Measurements from ENCODE around the gene TXK. TPM values are rescaled to one million over a fixed set of nuclear protein-coding genes. Genes with fewer than 3 reads are reported as not detected.

Gene TXK
- total RNA-seq, 3 donors from 2014 or later, result 1.6 to 3.4 (median 3.2) TPM

GRCh38 chr4:48130100-48130499 is 4.0 kb downstream of the TXK start:
- H3K4me1 ChIP-seq, result peaks cover 0 to 6% of the 10 kb centered on the region in 2 donors
- TF ChIP-seq POLR2A (IDR thresholded peaks at IDR 0.05), result no peak
- TF ChIP-seq CTCF (IDR thresholded peaks at IDR 0.05), result no peak
- TF ChIP-seq POLR2AphosphoS5 (IDR thresholded peaks at IDR 0.05), result no peak
- no peaks in the 10 kb centered on the region for H3K36me3 ChIP-seq
- H3K4me3 ChIP-seq, result no peak overlapping the region
- no peak for DNase-seq (ENCODE audit: low spot score in 2 of 2)
- no peaks in the 10 kb centered on the region for H3K27me3 ChIP-seq
- no peak overlapping the region for H3K27ac ChIP-seq
- intact Hi-C loops (cut with DNase I; ENCODE audit: low total_unique reads), result no loop called here
- H3K9me3 ChIP-seq, result no peaks in the 10 kb centered on the region

GRCh38 chr4:48129307-48130014 is 4.6 kb downstream of the TXK start:
- Histone ChIP-seq H3K9me3 (no peaks in the 10 kb centered on the region), H3K27ac (no peak overlapping the region), H3K4me1 (peaks cover 0 to 6% of the 10 kb centered on the region in 2 donors), H3K36me3 (no peaks in the 10 kb centered on the region), H3K27me3 (no peaks in the 10 kb centered on the region), H3K4me3 (no peak overlapping the region)
- DNase-seq (ENCODE audit: low spot score in 2 of 2), result no peak
- TF ChIP-seq CTCF (IDR thresholded peaks at IDR 0.05) (no peak), POLR2A (IDR thresholded peaks at IDR 0.05) (no peak), POLR2AphosphoS5 (IDR thresholded peaks at IDR 0.05) (no peak)
- intact Hi-C loops (cut with DNase I; ENCODE audit: low total_unique reads), result no loop called here

- DNase-seq (ENCODE audit: low spot score in 2 of 2), result peak; percentile 55 to 64
- H3K27ac ChIP-seq, result peak overlapping the region; percentile 71 to 85
These were observed 6.2 kb downstream of the TXK start for GRCh38 chr4:48127682-48128404.

GRCh38 chr4:48127231-48127630 is 6.8 kb downstream of the TXK start:
- Histone ChIP-seq H3K4me3 (no peak overlapping the region), H3K27me3 (no peaks in the 10 kb centered on the region), H3K36me3 (no peaks in the 10 kb centered on the region), H3K27ac (peak overlapping the region; percentile 71 to 85), H3K4me1 (peaks cover 0 to 6% of the 10 kb centered on the region in 2 donors), H3K9me3 (no peaks in the 10 kb centered on the region)
- DNase-seq (ENCODE audit: low spot score in 2 of 2), result no peak
- intact Hi-C loops (cut with DNase I; ENCODE audit: low total_unique reads), result no loop called here
- TF ChIP-seq POLR2A (IDR thresholded peaks at IDR 0.05) (no peak), POLR2AphosphoS5 (IDR thresholded peaks at IDR 0.05) (no peak), CTCF (IDR thresholded peaks at IDR 0.05) (no peak)

More at GRCh38 chr4:48127682-48128404, 6.2 kb downstream of the TXK start:
- peak overlapping the region; percentile 1 to 45 (median 17) for H3K4me3 ChIP-seq
- no peaks in the 10 kb centered on the region for H3K9me3 ChIP-seq
- H3K36me3 ChIP-seq, result no peaks in the 10 kb centered on the region
- TF ChIP-seq POLR2A (IDR thresholded peaks at IDR 0.05) (no peak), POLR2AphosphoS5 (IDR thresholded peaks at IDR 0.05) (peak in 1 of 3 donors; percentile 14), CTCF (IDR thresholded peaks at IDR 0.05) (peak in 1 of 3 donors; percentile 34)
- no peaks in the 10 kb centered on the region for H3K27me3 ChIP-seq
- intact Hi-C loops (cut with DNase I; ENCODE audit: low total_unique reads), result no loop called here
- peaks cover 0 to 6% of the 10 kb centered on the region in 2 donors for H3K4me1 ChIP-seq

GRCh38 chr4:48126621-48127020 is 7.4 kb downstream of the TXK start:
- H3K4me3 ChIP-seq, result no peak overlapping the region
- no peak for TF ChIP-seq CTCF (IDR thresholded peaks at IDR 0.05)
- TF ChIP-seq POLR2AphosphoS5 (IDR thresholded peaks at IDR 0.05), result no peak
- TF ChIP-seq POLR2A (IDR thresholded peaks at IDR 0.05), result no peak
- H3K36me3 ChIP-seq, result no peaks in the 10 kb centered on the region
- intact Hi-C loops (cut with DNase I; ENCODE audit: low total_unique reads), result no loop called here
- peak overlapping the region in 1 of 2 donors; percentile 33 for H3K27ac ChIP-seq
- peaks cover 0 to 6% of the 10 kb centered on the region in 2 donors for H3K4me1 ChIP-seq
- H3K9me3 ChIP-seq, result no peaks in the 10 kb centered on the region
- no peaks in the 10 kb centered on the region for H3K27me3 ChIP-seq
- no peak for DNase-seq (ENCODE audit: low spot score in 2 of 2)
